Hepatocyte (in vitro differentiated cells): ENCODE data around the gene IFI6.

Source experiments
- EZH2 ChIP-seq: fragments of 200-600 bp; sonication (generic); IDR thresholded peaks from 2 replicates; pipeline ENCODE4 v1.6.1; 2016; ENCODE audit warnings: antibody characterized with exemption, mild to moderate bottlenecking, borderline replicate concordance
- EZH2phosphoT487 ChIP-seq: fragments of 200-600 bp; sonication (generic); IDR thresholded peaks from one replicate; pipeline ENCODE4 v1.6.1; 2018; ENCODE audit warnings: antibody characterized with exemption, mild to moderate bottlenecking, low read depth, moderate library complexity; ENCODE audit not compliant: unreplicated experiment, severe bottlenecking
- TF ChIP-seq, protein P1 (sequence below): fragments of 200-600 bp; sonication (generic); IDR thresholded peaks from 2 replicates; pipeline ENCODE4 v1.5.1; 2016; ENCODE audit warnings: antibody characterized with exemption, mild to moderate bottlenecking; ENCODE audit not compliant: poor library complexity

DNA sequence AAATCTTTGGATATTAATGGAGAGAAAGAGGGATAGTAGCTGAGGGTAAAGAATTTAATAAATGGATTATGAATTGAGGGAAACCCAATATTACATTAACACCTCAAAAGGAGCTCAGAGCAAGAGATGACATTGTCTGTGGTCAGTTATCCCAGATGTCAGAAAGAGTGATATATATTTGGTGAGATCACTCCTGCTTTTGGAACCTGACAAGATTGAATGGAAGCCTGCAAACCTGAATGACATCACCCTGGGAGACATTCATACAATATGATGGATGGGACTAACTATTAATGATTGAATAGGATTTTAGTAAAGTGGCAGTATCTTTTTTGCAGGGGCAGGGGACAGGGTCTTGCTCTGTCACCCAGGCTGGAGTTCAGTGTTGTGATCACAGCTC, 6.8 kb upstream of the IFI6 start:
- TF ChIP-seq, protein P1, sequence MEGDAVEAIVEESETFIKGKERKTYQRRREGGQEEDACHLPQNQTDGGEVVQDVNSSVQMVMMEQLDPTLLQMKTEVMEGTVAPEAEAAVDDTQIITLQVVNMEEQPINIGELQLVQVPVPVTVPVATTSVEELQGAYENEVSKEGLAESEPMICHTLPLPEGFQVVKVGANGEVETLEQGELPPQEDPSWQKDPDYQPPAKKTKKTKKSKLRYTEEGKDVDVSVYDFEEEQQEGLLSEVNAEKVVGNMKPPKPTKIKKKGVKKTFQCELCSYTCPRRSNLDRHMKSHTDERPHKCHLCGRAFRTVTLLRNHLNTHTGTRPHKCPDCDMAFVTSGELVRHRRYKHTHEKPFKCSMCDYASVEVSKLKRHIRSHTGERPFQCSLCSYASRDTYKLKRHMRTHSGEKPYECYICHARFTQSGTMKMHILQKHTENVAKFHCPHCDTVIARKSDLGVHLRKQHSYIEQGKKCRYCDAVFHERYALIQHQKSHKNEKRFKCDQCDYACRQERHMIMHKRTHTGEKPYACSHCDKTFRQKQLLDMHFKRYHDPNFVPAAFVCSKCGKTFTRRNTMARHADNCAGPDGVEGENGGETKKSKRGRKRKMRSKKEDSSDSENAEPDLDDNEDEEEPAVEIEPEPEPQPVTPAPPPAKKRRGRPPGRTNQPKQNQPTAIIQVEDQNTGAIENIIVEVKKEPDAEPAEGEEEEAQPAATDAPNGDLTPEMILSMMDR = no peak
- TF ChIP-seq EZH2 (no peak), EZH2phosphoT487 (no peak)
